ENCODE measurements around the gene PILRA.
A peak's percentile ranks its signal among the peaks of the same experiment; 100 is the strongest.

Gene PILRA

DNA sequence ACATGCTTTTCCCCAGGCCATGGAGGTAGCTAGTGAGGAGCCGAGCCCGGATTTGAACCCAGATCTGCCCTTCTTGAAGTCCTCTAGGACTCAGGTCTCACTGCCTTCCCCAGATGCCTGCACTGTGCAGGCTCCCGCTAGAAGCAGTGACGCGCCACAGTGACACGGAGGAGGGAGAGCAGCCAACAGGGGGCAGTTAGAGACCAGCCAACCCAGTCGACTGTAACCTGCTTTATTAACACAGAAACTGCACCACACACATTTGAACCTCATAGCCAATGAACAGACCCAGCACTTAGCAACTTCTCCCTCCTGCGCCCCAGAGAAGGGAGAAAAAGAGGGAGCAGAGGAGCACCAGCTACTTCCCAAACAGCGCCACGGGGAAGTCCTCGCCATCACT is 27.4 kb downstream of the PILRA start:
- DNase-seq (ENCODE audit: low read depth, low spot score): no peak
- H3K27ac ChIP-seq: no peak overlapping the region

DNA sequence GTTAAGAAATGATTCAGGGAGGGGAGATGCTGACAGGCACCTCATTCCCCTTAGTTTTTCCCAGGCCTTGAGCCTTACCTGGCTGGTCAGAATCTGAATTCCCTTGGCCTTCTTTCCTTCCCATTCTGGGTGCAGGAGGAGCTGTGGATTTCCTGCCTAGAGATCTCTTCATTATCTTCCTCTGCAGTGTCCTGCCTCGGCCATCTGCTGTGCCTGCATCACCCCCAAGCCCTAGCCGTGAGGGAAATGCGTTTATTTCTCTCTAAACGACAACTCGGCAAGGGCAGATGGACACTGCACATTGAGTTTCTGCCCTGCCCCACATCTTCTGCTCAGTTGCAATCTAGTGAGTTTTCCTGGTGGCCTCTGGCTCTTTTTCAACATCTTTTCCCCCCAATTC is 28.5 kb downstream of the PILRA start:
- no peak overlapping the region for H3K27ac ChIP-seq
- DNase-seq (ENCODE audit: low read depth, low spot score): no peak

DNA sequence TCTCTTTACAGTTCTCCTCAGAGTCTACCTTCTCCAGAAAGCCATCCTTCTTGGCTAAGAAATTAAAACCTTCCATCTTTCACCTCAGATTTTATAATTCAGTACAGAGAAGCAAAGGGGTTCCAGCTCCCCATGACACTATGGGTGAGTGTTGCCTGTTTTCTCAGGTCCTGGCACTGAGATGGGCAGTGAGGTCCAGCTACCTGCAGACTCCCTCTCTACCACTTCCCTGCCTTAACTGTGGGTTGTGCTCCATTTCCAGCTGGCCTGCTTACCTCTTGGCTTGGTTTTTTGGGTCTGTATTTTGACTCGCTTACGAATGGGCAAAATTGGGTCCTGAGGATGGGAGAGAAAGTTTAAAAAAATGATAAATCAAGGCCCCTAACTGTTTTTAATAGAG is 29.0 kb downstream of the PILRA start:
- no peak overlapping the region for H3K27ac ChIP-seq
- no peak for DNase-seq (ENCODE audit: low read depth, low spot score)

DNA sequence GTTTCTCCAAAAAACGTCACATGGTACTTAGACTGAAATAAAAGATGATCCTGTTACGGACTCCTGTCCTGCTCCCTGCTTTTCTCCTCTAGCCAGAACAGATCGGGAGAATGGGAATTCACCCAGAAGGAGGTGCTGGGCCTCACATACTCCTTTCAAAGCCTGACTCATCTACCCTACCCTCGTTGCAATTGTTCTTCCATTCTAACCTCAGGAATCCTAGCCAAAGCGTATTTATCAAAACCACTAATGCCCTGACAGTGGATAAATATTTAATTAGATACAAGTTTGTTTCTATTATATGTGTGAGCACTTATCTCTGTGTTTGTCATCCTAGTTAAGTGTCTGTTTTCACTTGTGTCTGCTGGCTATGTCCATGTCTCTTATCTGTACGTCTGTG is 33.5 kb downstream of the PILRA start:
- no peak overlapping the region for H3K27ac ChIP-seq
- DNase-seq (ENCODE audit: low read depth, low spot score): peak; percentile 18

DNA sequence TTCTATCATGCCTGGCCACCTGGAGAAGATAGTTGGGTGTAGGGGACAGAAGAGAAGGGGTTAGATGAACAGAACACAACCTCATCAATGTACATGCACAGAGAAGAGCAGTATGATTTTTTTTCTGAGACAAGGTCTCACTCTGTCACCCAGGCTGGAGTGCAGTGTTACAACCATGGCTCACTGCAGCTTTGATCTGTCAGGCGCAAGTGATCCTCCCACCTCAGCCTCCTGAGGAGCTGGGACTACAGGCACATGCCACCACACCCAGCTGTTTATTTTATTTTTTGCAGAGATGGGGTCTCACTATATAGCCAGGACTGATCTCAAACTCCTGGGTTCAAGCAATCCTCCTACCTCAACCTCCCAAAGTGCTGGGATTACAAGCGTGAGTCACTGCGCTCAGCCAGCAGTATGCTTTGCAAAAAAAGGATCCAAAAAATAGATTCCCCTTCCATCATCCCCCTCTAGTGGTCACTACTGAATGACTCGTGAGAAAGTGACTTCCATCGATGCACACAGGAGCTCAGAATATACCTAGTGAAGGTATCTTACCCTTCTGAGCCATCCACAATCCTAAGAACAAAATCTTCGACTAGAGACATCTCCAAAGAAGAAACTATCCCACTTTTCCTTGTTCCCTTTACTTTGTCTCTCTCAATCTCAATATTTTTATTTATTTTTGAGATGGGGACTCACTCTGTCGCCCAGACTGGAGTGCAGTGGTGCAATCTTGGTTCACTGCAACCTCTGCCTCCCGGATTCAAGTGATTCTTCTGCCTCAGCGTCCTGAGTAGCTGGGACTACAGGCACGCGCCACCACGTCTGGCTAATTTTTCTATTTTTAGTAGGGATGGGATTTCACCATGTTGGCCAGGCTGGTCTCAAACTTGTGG is 34.2 kb downstream of the PILRA start:
- peak; percentile 12 for DNase-seq (ENCODE audit: low read depth, low spot score)
- no peak overlapping the region for H3K27ac ChIP-seq

DNA sequence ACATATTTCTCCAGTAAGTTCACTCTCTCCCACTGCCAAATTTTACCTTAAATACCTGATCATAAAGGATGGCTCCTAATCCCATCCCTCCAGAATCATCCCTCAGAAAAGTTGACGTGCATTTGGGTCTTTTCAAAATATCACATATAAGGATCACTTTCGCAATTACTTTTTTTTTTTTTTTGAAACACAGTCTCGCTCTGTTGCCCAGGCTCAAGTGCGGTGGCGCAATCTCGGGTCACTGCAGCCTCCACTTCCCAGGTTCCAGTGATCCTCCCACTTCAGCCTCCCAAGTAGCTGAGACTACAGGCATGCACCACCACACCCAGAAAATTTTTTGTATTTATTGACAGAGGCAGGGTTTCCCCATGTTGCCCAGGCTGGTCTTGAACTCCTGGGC is 37.8 kb downstream of the PILRA start:
- DNase-seq (ENCODE audit: low read depth, low spot score): no peak
- H3K27ac ChIP-seq: no peak overlapping the region

DNA sequence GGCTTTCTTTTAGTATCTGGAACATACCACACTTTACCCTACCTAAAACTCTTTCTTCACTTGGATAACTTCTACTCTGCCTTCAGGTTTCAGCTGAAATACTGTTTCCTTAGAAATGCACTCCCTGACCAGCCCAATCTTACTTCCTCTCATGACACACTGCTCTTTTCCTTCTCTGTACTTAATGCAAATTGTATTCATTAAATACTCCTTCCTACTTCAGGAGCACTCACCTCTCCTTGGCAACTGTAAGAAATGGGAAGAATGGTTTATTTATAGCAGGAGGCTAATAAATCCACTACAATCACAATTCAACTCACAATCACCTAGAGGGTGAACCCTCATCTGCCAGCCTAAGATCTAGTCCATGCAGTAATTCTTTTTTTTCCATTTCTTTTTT is 40.1 kb downstream of the PILRA start:
- no peak overlapping the region for H3K27ac ChIP-seq
- DNase-seq (ENCODE audit: low read depth, low spot score): no peak

DNA sequence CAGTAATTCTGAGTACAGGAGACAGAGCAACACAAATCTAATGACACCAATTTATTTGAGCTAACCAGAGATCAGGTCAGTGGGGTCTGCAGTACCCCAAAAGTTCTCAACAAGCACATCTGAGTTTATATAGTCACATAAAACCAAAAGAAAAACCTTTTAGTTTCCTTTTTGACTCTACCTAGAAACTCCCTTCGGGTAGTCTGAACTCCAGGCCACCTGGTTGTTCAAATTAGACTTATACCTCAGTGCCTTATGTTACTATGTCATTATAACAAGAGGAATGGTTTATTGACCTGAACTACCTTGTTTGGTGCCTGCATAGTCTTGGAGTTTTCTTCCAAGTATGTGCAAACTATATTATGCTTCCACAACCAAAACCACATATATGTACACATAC is 40.6 kb downstream of the PILRA start:
- H3K27ac ChIP-seq: no peak overlapping the region
- no peak for DNase-seq (ENCODE audit: low read depth, low spot score)

DNA sequence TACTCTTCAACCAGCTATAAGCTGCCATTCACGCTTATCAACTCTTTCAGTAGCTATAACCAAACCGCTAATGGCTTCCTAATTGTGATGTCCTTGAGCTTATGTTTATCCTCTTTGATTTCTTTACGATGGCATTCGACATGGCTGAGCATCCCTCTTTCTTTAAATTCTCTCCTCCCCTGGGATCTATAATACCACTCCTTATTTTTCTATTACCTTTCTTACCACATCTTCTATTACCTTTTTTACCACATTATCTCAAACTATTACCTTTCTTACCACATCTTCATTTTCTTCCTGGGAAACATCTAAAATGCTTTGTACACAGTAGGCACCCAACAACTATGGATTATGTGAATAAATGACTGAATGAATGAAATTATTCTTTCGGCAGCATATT is 42.2 kb downstream of the PILRA start:
- no peak for DNase-seq (ENCODE audit: low read depth, low spot score)
- no peak overlapping the region for H3K27ac ChIP-seq

DNA sequence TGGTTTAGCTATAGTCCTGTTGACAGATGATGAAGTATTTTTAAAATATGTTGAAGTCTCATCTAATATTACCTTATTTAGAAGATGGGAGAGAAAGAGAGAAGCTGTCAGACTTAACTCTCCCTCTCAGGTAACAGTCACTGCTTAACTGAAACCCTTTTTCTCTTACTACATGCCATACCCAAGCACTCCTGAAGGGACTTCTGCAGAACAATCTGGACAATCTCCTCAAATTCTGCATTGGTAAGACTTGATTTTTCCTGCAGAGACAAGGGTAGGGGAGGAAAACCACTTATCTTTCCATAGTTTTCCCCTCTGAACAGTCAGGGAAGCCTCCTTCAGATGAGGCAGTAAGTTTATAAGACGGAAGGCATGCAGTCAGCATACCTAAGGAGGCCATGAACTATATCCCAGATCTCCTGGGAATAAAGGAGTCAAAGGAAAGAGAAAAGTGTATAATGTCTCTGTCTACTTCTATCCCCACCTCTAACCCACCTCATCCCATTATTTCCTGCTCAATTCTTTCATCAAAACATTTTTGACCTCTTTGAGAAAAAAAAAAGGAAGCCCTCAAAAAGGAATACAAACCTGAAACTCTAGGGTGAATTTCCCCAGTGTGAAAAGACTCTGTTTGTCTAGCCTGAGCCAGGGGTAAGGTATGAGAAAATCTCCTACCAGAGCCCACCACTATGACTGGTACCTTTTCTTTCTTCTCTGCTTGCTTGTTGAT is 45.8 kb downstream of the PILRA start:
- H3K27ac ChIP-seq: no peak overlapping the region
- DNase-seq (ENCODE audit: low read depth, low spot score): no peak

DNA sequence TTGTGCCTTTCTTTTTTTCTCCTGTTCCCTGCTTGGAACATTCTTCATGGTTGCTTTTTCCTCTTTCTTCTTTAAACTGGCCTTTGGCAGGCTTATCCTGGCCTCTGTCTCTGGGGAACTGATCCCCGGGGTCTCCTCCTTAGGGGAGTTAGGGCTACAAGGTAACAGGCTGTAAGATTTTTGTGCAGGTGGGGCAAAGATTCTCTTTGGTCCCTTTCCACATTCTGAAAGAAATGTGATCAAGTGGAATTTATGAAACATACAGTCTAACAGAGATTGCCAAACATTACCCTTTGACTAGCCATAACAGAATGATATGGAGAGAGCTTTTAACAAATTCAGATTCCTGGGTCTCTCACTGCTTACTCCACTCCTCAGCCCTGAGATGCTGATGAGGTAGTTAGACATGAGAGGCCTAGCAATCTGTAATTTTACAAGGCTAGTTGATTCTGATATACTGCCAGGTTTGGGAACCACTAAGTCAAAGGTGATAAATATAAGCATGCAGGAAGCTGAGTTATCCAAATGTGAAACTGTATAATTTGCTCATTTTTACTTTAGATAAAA is 46.5 kb downstream of the PILRA start:
- no peak overlapping the region for H3K27ac ChIP-seq
- no peak for DNase-seq (ENCODE audit: low read depth, low spot score)

DNA sequence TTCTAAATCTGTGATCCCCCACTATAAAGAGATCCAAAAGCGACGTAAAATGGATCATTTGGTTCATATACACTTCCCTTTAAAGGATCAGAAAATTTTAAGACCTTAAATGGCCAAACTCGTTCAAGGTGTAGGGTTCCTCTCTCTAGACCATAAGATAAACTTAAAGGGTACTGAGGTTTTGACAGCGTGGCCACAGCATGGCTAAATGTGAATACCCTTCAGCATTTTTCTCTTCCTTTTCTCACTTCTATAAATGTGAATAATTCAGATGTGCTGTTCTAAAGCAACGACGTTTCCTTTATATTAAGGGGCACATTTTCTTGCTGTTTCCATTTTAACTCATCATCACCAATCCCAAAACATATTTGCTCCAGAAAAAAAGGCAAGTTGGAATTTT is 50.0 kb downstream of the PILRA start:
- no peak for DNase-seq (ENCODE audit: low read depth, low spot score)
- H3K27ac ChIP-seq: no peak overlapping the region

DNA sequence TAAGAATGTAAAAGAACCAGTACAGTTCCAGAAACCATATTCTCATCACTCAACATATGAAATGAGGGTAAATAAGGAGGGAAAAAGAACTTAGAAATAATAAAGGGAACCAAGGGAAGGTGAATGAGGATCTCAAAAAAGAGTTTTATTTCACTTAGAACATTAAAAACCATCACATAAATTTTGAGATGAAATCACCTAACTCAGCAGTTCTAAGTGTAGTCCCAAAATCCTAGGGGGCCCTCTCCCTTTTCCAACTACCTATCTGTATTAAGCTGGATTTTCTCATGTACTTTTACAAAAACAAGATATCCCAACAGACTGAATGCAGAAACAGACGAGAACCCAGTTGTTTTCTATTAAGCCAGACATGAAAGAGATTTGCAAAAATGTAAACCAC is 52.1 kb downstream of the PILRA start:
- H3K27ac ChIP-seq: no peak overlapping the region
- no peak for DNase-seq (ENCODE audit: low read depth, low spot score)

DNA sequence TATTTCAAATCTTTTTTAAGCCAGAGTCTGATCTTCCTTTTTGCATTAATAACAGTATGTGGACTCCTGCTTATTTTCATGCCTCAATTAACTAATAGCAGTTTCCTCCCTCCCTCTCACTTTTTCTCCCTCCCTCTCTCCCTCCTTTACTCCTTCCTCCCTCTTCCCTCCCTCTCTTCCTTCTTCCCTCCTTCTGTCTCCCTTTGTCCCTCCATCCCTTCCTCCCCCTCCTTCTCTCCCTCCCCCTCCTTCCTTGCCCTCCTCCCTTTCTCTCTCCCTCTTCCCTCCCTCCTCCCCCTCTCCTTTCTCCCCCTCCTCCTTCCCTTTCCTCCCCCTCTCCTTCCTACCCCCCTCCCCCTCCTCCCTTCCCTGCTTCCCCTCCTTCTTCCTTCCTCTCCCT is 53.2 kb downstream of the PILRA start:
- no peak for DNase-seq (ENCODE audit: low read depth, low spot score)
- H3K27ac ChIP-seq: no peak overlapping the region

DNA sequence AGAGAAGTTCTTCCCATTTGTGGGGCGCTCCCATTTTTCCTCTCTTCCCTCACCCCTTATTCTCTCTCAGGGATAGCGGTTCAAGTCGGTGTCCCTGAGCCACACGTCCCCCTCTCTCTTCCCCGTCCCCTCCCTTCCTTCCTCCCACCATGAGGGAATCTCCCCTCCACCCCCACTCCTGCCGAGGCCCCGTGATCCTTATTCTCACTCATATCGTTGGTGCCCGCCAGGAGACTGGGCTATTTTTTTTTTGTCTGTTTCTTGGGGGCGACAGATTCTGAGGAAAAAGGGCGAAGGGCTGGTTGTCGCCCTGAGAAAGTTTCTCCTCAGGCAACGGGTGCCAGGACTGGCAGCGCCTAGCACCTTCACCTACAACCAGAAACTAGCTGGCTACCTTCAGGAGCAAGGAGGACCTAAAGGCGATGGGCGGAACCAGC is 54.5 kb downstream of the PILRA start:
- DNase-seq (ENCODE audit: low read depth, low spot score): no peak
- peak overlapping the region; percentile 96 for H3K27ac ChIP-seq

DNA sequence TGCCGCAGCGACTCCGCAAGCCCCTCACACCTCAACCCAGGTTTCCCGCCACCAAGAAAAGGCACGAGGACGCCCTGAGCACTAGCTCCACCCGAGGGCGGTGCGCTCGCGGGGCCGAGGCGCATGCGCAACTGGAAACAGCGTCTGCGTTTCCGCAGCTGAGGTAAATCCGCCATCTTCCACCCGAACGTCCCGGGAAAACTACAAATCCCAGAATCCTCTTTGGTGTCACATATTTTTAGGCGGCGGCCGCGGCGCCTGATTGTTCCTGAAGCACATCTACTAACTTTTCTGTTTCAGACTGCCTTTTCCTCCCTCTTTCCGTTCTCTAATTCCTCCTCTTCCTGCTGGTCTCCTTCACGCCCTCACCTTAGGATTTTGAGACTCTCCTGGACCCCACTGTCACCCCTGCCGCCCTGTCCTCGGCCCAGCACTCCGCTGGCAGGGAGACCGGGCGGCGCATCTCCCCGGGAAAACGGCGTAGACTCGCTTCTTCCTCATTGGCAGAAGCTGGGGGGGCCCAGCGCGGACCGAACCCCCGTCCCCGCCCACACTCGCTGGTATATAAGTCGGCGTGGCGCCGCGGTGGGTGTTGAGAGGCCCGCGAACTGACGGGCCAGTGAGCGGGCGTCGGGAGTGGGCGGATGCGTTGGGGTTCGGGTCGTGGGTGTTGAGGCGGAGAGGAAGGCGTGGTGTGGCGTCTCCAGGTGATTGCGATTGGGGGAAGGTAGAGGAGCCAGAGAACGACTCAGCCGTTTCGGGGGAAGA is 55.1 kb downstream of the PILRA start, which contains the start of gene ZCWPW1:
Gene ZCWPW1, minus strand, starts transcription at position 505 of the 768 bp plus-strand sequence. CDS start 8,054 bp downstream, outside the sequence.
- peak; percentile 84 for DNase-seq (ENCODE audit: low read depth, low spot score)
- peak within 1 kb of the TSS; percentile 96 for H3K27ac ChIP-seq

DNA sequence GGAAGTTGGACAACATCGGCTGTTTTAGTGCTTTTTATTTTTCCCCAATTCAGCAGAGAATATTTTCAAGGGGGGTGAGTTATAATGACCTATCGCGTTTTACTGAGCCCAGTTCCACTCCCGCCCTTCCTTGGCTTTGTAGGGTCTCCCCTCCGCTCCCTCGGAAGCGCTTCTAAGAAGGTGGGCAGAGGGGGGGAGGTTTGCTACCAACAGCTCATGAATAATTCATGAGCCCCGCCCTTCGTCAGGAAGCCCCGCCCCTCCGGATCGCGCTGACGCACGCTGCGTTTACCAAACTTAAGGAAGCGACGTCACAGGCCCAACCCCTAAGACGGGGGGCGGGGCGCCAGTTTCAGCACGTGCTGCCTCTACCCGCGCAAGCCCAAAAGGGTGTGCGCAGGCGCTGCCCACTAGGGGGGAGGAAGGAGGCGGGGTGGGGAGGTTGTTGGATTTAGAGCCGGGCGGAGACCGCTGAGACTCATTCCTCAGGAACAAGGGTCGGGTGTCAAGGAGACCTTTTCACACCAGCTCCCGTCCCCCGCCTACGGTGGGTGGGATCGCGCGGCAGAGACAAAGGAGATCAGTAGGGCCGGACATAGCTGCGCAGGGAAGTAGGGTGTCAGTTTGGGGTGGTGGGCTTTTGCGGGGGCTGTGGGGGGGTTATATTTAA is 55.8 kb downstream of the PILRA start:
- peak overlapping the region; percentile 96 for H3K27ac ChIP-seq
- peak; percentile 97 for DNase-seq (ENCODE audit: low read depth, low spot score)

DNA sequence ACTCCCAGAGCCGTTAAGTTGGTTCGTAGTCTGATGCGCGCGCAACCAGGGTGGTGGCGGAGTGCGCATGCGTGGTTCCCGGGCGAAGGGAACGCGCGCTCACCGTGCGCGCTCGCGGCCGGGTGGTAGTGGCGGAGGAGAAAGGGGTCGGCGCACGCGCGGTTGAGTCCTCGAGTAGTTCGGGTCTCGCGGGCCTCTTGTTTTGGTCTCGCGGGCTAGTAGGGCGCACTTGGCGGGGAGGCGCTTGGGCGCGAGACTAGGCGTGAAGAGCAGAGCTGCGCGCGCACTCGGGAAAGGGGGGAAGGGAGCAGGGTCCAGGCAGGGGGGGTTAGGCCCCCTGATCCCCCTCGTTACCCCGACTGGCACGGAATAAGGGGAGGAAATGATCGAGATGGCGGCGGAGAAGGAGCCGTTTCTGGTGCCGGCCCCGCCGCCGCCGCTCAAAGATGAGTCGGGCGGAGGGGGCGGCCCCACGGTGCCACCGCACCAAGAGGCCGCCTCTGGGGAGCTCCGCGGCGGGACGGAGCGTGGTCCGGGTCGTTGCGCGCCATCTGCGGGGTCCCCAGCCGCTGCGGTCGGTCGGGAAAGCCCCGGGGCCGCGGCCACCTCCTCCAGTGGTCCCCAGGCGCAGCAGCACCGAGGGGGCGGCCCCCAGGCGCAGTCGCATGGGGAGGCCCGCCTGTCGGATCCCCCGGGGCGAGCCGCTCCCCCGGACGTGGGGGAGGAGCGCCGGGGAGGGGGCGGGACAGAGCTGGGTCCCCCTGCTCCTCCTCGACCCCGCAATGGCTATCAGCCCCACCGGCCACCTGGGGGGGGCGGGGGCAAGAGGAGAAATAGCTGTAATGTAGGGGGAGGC is 56.6 kb downstream of the PILRA start, which contains the start of gene MEPCE:
Gene MEPCE, plus strand, starts transcription at position 195 of the 856 bp plus-strand sequence. Its CDS starts 188 bp downstream, at position 383.
- H3K27ac ChIP-seq: peak within 1 kb of the TSS; percentile 96
- DNase-seq (ENCODE audit: low read depth, low spot score): peak; percentile 69
